SK-N-SH (cell line): ENCODE data around the gene MECP2. TPM values are rescaled to one million over a fixed set of nuclear protein-coding genes. Genes with fewer than 3 reads are reported as not detected.

Experiments
- CTCF ChIA-PET: fragments of 300-600, 350-600 bp; formaldehyde crosslinking; extraction: SDS; loops from one replicate; lab custom pipeline; 2021; lab: Yijun Ruan, JAX
- POLR2A ChIA-PET: fragments of 350-600 bp; sonication (Branson Sonifier 250); formaldehyde crosslinking; extraction: SDS; loops from one replicate; lab custom pipeline; 2020; ENCODE audit warnings: antibody characterized with exemption, inconsistent platforms; lab: Yijun Ruan, JAX
- DNase-seq: peaks from one replicate; pipeline ENCODE4 v3.0.0; 2012
- H2AFZ ChIP-seq: fragments of 200-600 bp; sonication (generic); 2 replicates; pipeline ENCODE4 v1.8.1; 2016; ENCODE audit warnings: antibody characterized with exemption, mild to moderate bottlenecking, low read depth
- H3F3A ChIP-seq: fragments of 200-600 bp; sonication (generic); replicated peaks from 2 replicates; pipeline ENCODE3; 2016; ENCODE audit warnings: antibody characterized with exemption, mild to moderate bottlenecking; ENCODE audit not compliant: insufficient read depth
- H3K27ac ChIP-seq, 2 experiments: fragments of 200-500 bp in 1 of 2; fragments of 200-600 bp in 1 of 2; sonication (Bioruptor generic) in 1 of 2; sonication (generic), shearing (Covaris generic) in 1 of 2; 2 replicates each; pipeline versions ENCODE4 v1.5.1 to v1.6.1; 2014 to 2016; ENCODE audit warnings: low read depth in 2 of 2, inconsistent platforms in 1 of 2, low read length in 1 of 2, mild to moderate bottlenecking in 1 of 2, mixed read lengths in 1 of 2
- H3K27me3 ChIP-seq: fragments of 200-600 bp; sonication (generic), shearing (Covaris generic); 2 replicates; pipeline ENCODE4 v1.6.1; 2016; ENCODE audit warnings: mixed run types; ENCODE audit not compliant: insufficient read depth
- H3K36me3 ChIP-seq, 2 experiments: fragments of 200-500 bp in 1 of 2; fragments of 200-600 bp in 1 of 2; sonication (Bioruptor generic) in 1 of 2; sonication (generic) in 1 of 2; replicated peaks in 1 of 2; 2 replicates each; pipeline versions ENCODE3 to v1.5.1; 2014 to 2016; ENCODE audit warnings: low read length in 1 of 2, mild to moderate bottlenecking in 1 of 2; ENCODE audit not compliant: insufficient read depth in 2 of 2, control insufficient read depth in 1 of 2
- H3K4me1 ChIP-seq, 2 experiments: fragments of 200-500 bp in 1 of 2; fragments of 200-600 bp in 1 of 2; sonication (Bioruptor generic) in 1 of 2; sonication (generic), shearing (Covaris generic) in 1 of 2; 2 replicates each; pipeline versions ENCODE4 v1.5.1 to v1.6.1; 2014 to 2016; ENCODE audit warnings: low read depth in 1 of 2, low read length in 1 of 2, mixed run types in 1 of 2; ENCODE audit not compliant: insufficient read depth in 2 of 2, control insufficient read depth in 1 of 2
- H3K4me2 ChIP-seq: fragments of 200-600 bp; sonication (generic), shearing (Covaris generic); 2 replicates; pipeline ENCODE4 v1.6.1; 2017; ENCODE audit warnings: mixed run types
- H3K4me3 ChIP-seq, 2 experiments: fragments of 200-500 bp in 1 of 2; fragments of 200-600 bp in 1 of 2; sonication (Bioruptor generic) in 1 of 2; sonication (generic), shearing (Covaris generic) in 1 of 2; 2 replicates each; pipeline versions ENCODE4 v1.5.1 to v1.8.1; 2014 to 2016; ENCODE audit warnings: low read depth in 2 of 2, inconsistent platforms in 1 of 2, low read length in 1 of 2, mild to moderate bottlenecking in 1 of 2, mixed read lengths in 1 of 2, moderate library complexity in 1 of 2
- H3K79me2 ChIP-seq: fragments of 200-600 bp; sonication (generic); 2 replicates; pipeline ENCODE4 v1.8.1; 2017; ENCODE audit warnings: mild to moderate bottlenecking; ENCODE audit not compliant: insufficient read depth
- H3K9ac ChIP-seq: fragments of 200-600 bp; sonication (generic); 2 replicates; pipeline ENCODE4 v1.6.1; 2017; ENCODE audit warnings: mixed run types
- H3K9me2 ChIP-seq: fragments of 200-600 bp; sonication (generic); 2 replicates; pipeline ENCODE4 v1.6.1; 2017; ENCODE audit warnings: mixed run types
- H3K9me3 ChIP-seq: fragments of 200-600 bp; sonication (generic); 2 replicates; pipeline ENCODE4 v1.6.1; 2017; ENCODE audit warnings: mixed run types, mild to moderate bottlenecking, moderate library complexity
- H4K20me1 ChIP-seq: fragments of 200-600 bp; sonication (generic); 2 replicates; pipeline ENCODE4 v1.6.1; 2017; ENCODE audit warnings: mild to moderate bottlenecking, mixed run types; ENCODE audit not compliant: insufficient read depth
- ELF1 ChIP-seq: IDR thresholded peaks from 2 replicates; pipeline ENCODE4 v1.4.0; 2012
- EP300 ChIP-seq, 2 experiments: IDR thresholded peaks; 2 replicates each; pipeline versions ENCODE4 v1.4.0 to v1.6.1; 2012; ENCODE audit warnings: borderline replicate concordance in 1 of 2, low read depth in 1 of 2, low read length in 1 of 2
- EZH2phosphoT487 ChIP-seq: fragments of 200-600 bp; sonication (generic); IDR thresholded peaks from 2 replicates; pipeline ENCODE4 v1.6.1; 2017; ENCODE audit warnings: low read depth, mixed run types, mild to moderate bottlenecking, antibody characterized with exemption, moderate library complexity, borderline replicate concordance
- FOXJ3 ChIP-seq: sonication (generic); formaldehyde crosslinking; IDR thresholded peaks from 2 replicates; pipeline ENCODE4 v1.5.1; 2020; ENCODE audit warnings: mild to moderate bottlenecking, missing genetic modification reagents
- GABPA ChIP-seq: IDR thresholded peaks from 2 replicates; pipeline ENCODE4 v1.4.0; 2012; ENCODE audit warnings: low read depth, mild to moderate bottlenecking
- GATA2 ChIP-seq: sonication (generic); formaldehyde crosslinking; IDR thresholded peaks from 2 replicates; pipeline ENCODE4 v1.5.0; 2020; ENCODE audit warnings: mild to moderate bottlenecking, missing genetic modification reagents
- JUND ChIP-seq: IDR thresholded peaks from 2 replicates; pipeline ENCODE4 v1.4.0; 2012
- NRF1 ChIP-seq: IDR thresholded peaks from 2 replicates; pipeline ENCODE4 v1.6.1; 2012; ENCODE audit warnings: low read depth, mild to moderate bottlenecking, low read length
- RAD21 ChIP-seq: IDR thresholded peaks from 2 replicates; pipeline ENCODE4 v1.6.1; 2012; ENCODE audit warnings: mild to moderate bottlenecking, low read length
- RXRA ChIP-seq: IDR thresholded peaks from 2 replicates; pipeline ENCODE4 v1.4.0; 2012; ENCODE audit warnings: low read depth, mild to moderate bottlenecking, borderline replicate concordance
- SIN3A ChIP-seq: IDR thresholded peaks from 2 replicates; pipeline ENCODE4 v1.6.1; 2012; ENCODE audit warnings: low read depth, mild to moderate bottlenecking, low read length, moderate library complexity, borderline replicate concordance
- YY1 ChIP-seq: IDR thresholded peaks from 2 replicates; pipeline ENCODE4 v1.4.0; 2012; ENCODE audit warnings: low read depth, mild to moderate bottlenecking
- WGBS: methylation state at CpG from one replicate; pipeline ENCODE4 v1.1.6; 2017; ENCODE audit warnings: low lambda C conversion rate; 5-methylcytosine and 5-hydroxymethylcytosine counted together
- polyA plus RNA-seq, 3 experiments: library from polyadenylated mRNA; depleted of rRNA; stranded (reverse); fragments of >200 nt; gene quantifications; 2 replicates each; pipeline ENCODE4 v1.2.3, GENCODE V29; 2012
- TF ChIP-seq, protein P1 (sequence below): IDR thresholded peaks from 2 replicates; pipeline ENCODE4 v1.6.1; 2012; ENCODE audit warnings: mild to moderate bottlenecking, low read depth, low read length, moderate library complexity
- TF ChIP-seq, protein P2 (sequence below): IDR thresholded peaks from 2 replicates; pipeline ENCODE4 v1.4.0; 2012; ENCODE audit warnings: low read depth, borderline replicate concordance
- TF ChIP-seq, protein P3 (sequence below): fragments of 150-350 bp; IDR thresholded peaks from 2 replicates; pipeline ENCODE4 v1.6.1; 2016; ENCODE audit warnings: mild to moderate bottlenecking, low read depth, low read length

Gene MECP2
- polyA plus RNA-seq, 1 of the 3 experiments (the other 2 are of a cell fraction) = 8.2 TPM

DNA sequence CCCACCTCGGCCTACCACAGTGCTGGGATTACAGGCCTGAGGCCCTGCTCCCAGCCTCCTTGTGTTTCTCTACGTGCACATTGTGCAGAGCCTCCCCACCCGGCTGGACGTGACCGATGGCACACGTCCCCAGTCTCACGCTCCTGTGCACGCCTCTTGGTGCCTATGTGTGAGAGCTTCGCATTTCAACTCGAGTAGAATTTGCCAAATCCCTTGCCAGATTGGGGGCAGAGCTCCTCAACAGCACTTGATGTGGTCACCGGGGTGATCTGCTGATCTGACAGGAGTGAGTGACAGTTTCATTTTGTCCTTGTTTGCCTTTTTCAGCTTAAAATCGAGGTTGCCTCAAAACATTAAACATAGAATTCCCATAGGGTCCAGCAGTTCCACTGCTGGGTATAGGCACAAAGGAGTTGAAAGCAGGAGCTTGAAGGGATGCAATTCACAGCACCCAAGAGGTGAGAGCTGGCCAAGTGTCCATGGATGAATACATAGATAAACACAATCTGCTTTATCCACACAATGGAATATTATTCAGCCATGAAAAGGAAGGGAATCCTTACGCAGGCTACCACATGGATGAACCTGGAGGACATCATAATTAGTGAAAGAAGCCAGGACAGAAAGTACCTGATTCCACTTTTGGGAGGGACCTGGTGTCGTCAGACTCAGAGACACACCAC is 107.4 kb downstream of the MECP2 start:
- 86% methylated on average over 14 of the region's 14 CpGs for WGBS
- POLR2A ChIA-PET = no interaction called here

More for the DNA sequence above, 107.4 kb downstream of the MECP2 start:
- Histone ChIP-seq H3K4me3 (no peak overlapping the region), H4K20me1 (peaks cover 3% of the 10 kb centered on the region; the same call in 1 of the 2 replicates), H3K27me3 (peaks cover 11% of the 10 kb centered on the region), H3K9me2 (no peaks in the 10 kb centered on the region), H3K9me3 (no peaks in the 10 kb centered on the region), H3K27ac (no peak overlapping the region), H3K4me1 (peaks cover 0 to 3% of the 10 kb centered on the region in 2 experiments; a peak in 1 of 4 replicates), H3K79me2 (no peaks in the 10 kb centered on the region), H3K36me3 (no peaks in the 10 kb centered on the region), H3K9ac (no peak overlapping the region), H3F3A (no peaks in the 10 kb centered on the region), H2AFZ (no peak overlapping the region), H3K4me2 (no peak overlapping the region)
- CTCF ChIA-PET = interaction anchor here (0.9 to 2.0 kb wide), 2 partner anchors 23 to 43 kb away, joined by 3 to 10 read pairs; no protein-coding TSS in a partner anchor
- TF ChIP-seq, protein P1, sequence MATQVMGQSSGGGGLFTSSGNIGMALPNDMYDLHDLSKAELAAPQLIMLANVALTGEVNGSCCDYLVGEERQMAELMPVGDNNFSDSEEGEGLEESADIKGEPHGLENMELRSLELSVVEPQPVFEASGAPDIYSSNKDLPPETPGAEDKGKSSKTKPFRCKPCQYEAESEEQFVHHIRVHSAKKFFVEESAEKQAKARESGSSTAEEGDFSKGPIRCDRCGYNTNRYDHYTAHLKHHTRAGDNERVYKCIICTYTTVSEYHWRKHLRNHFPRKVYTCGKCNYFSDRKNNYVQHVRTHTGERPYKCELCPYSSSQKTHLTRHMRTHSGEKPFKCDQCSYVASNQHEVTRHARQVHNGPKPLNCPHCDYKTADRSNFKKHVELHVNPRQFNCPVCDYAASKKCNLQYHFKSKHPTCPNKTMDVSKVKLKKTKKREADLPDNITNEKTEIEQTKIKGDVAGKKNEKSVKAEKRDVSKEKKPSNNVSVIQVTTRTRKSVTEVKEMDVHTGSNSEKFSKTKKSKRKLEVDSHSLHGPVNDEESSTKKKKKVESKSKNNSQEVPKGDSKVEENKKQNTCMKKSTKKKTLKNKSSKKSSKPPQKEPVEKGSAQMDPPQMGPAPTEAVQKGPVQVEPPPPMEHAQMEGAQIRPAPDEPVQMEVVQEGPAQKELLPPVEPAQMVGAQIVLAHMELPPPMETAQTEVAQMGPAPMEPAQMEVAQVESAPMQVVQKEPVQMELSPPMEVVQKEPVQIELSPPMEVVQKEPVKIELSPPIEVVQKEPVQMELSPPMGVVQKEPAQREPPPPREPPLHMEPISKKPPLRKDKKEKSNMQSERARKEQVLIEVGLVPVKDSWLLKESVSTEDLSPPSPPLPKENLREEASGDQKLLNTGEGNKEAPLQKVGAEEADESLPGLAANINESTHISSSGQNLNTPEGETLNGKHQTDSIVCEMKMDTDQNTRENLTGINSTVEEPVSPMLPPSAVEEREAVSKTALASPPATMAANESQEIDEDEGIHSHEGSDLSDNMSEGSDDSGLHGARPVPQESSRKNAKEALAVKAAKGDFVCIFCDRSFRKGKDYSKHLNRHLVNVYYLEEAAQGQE = no peak
- no peak for TF ChIP-seq SIN3A
- TF ChIP-seq, protein P2, sequence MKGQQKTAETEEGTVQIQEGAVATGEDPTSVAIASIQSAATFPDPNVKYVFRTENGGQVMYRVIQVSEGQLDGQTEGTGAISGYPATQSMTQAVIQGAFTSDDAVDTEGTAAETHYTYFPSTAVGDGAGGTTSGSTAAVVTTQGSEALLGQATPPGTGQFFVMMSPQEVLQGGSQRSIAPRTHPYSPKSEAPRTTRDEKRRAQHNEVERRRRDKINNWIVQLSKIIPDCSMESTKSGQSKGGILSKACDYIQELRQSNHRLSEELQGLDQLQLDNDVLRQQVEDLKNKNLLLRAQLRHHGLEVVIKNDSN = no peak
- no peak for TF ChIP-seq RAD21
- no peak for TF ChIP-seq EZH2phosphoT487
- no peak for TF ChIP-seq JUND
- TF ChIP-seq GATA2 (CRISPR knock-in tag) = no peak
- no peak for TF ChIP-seq NRF1
- no peak for TF ChIP-seq RXRA
- TF ChIP-seq ELF1 = no peak
- no peak for TF ChIP-seq YY1
- no peak for TF ChIP-seq GABPA
- no peak for TF ChIP-seq EP300 (IDR thresholded peaks at IDR 0.05; ENCODE audit: borderline replicate concordance in 1 of 2, low read depth in 1 of 2, low read length in 1 of 2)
- TF ChIP-seq, protein P3, sequence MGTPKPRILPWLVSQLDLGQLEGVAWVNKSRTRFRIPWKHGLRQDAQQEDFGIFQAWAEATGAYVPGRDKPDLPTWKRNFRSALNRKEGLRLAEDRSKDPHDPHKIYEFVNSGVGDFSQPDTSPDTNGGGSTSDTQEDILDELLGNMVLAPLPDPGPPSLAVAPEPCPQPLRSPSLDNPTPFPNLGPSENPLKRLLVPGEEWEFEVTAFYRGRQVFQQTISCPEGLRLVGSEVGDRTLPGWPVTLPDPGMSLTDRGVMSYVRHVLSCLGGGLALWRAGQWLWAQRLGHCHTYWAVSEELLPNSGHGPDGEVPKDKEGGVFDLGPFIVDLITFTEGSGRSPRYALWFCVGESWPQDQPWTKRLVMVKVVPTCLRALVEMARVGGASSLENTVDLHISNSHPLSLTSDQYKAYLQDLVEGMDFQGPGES = no peak
- TF ChIP-seq FOXJ3 (CRISPR knock-in tag) = no peak
- no peak for DNase-seq
